WI38 (cell line): ENCODE results near the gene ROBO2.

Experiments used
- H3K4me3 ChIP-seq: 2 replicates; pipeline ENCODE4 v1.5.1; 2011; ENCODE audit warnings: low read depth, mild to moderate bottlenecking, control low read depth, low read length
- CTCF ChIP-seq: IDR thresholded peaks from 2 replicates; pipeline ENCODE4 v1.5.1; 2012; ENCODE audit warnings: low read depth, mild to moderate bottlenecking, control low read depth, low read length

Gene ROBO2

GRCh38 chr3:77436908-77437307 is 397.0 kb downstream of the ROBO2 start:
- TF ChIP-seq CTCF, result no peak

GRCh38 chr3:77446084-77446483 is 406.2 kb downstream of the ROBO2 start:
- no peak for TF ChIP-seq CTCF

More at GRCh38 chr3:77436908-77437307, 397.0 kb downstream of the ROBO2 start:
- no peak overlapping the region for H3K4me3 ChIP-seq

GRCh38 chr3:77446761-77447160 is 406.9 kb downstream of the ROBO2 start:
- H3K4me3 ChIP-seq, result no peak overlapping the region
- TF ChIP-seq CTCF, result no peak

More at GRCh38 chr3:77446084-77446483, 406.2 kb downstream of the ROBO2 start:
- H3K4me3 ChIP-seq, result no peak overlapping the region

- no peak for TF ChIP-seq CTCF
Measured at GRCh38 chr3:77449459-77450350, 409.8 kb downstream of the ROBO2 start.

GRCh38 chr3:77456431-77456830 is 416.5 kb downstream of the ROBO2 start:
- H3K4me3 ChIP-seq, result no peak overlapping the region
- TF ChIP-seq CTCF, result no peak

More at GRCh38 chr3:77449459-77450350, 409.8 kb downstream of the ROBO2 start:
- no peak overlapping the region for H3K4me3 ChIP-seq

GRCh38 chr3:77456906-77457305 is 417.0 kb downstream of the ROBO2 start:
- H3K4me3 ChIP-seq, result no peak overlapping the region
- TF ChIP-seq CTCF, result no peak

GRCh38 chr3:77459926-77460325 is 420.0 kb downstream of the ROBO2 start:
- no peak overlapping the region for H3K4me3 ChIP-seq
- no peak for TF ChIP-seq CTCF
